Thoracic aorta (tissue), 2 donors: ENCODE data around the gene HBZ. TPM values are rescaled to one million over a fixed set of nuclear protein-coding genes. Genes with fewer than 3 reads are reported as not detected.

ENCODE experiments used
- ATAC-seq: fragments of 150-250 bp; one replicate; pipeline ENCODE4 v1.8.0; 2017; ENCODE audit warnings: low read depth; ENCODE audit not compliant: insufficient number of reproducible peaks, low FRiP score
- DNase-seq: peaks from one replicate; pipeline ENCODE4 v3.0.0-alpha.2; 2020; ENCODE audit warnings: low spot score
- H3K27ac ChIP-seq, 2 donors: fragments of 200-600 bp; sonication (generic); 1 replicate in 1 of 2; 2 replicates in 1 of 2; pipeline ENCODE4 v1.5.1; 2016; ENCODE audit warnings: mild to moderate bottlenecking in 2 of 2, moderate library complexity in 2 of 2
- H3K27me3 ChIP-seq: fragments of 200-600 bp; sonication (generic); replicated peaks from 2 replicates; pipeline ENCODE4 v1.6.0; 2016; ENCODE audit warnings: mild to moderate bottlenecking; ENCODE audit not compliant: insufficient read depth
- H3K36me3 ChIP-seq: fragments of 200-600 bp; sonication (generic); one replicate; pipeline ENCODE4 v1.5.1; 2016
- H3K4me1 ChIP-seq, 2 donors: fragments of 200-600 bp; sonication (generic); 1 replicate in 1 of 2; 2 replicates in 1 of 2; pipeline versions ENCODE4 v1.5.1 to v1.6.0; 2016; ENCODE audit warnings: low read depth in 2 of 2, mild to moderate bottlenecking in 1 of 2; ENCODE audit not compliant: control insufficient read depth in 1 of 2
- H3K4me3 ChIP-seq: fragments of 200-600 bp; sonication (generic); 2 replicates; pipeline ENCODE4 v1.5.1; 2016; ENCODE audit warnings: mild to moderate bottlenecking
- H3K9me3 ChIP-seq: fragments of 200-600 bp; sonication (generic); 2 replicates; pipeline ENCODE4 v1.5.1; 2016
- CTCF ChIP-seq: fragments of 200-600 bp; sonication (generic); IDR thresholded peaks from one replicate; pipeline ENCODE4 v1.5.1; 2019; ENCODE audit warnings: antibody characterized with exemption
- total RNA-seq, 2 donors: library from RNA; depleted of rRNA; stranded (reverse); fragments of >200 nt; gene quantifications; one replicate each; pipeline versions ENCODE4 v1.1.0 to v1.2.3, GENCODE V29; 2016

The HBZ gene
- total RNA-seq, 2 donors from 2014 or later: not detected

- TF ChIP-seq CTCF: no peak
- Histone ChIP-seq H3K27ac (no peak overlapping the region), H3K4me3 (no peak overlapping the region), H3K4me1 (peaks cover 0 to 4% of the 10 kb centered on the region in 2 donors), H3K36me3 (no peaks in the 10 kb centered on the region), H3K27me3 (no peaks in the 10 kb centered on the region), H3K9me3 (no peaks in the 10 kb centered on the region)
- no peak for DNase-seq
- no peak for ATAC-seq
These were observed 27.4 kb upstream of the HBZ start for GRCh38 chr16:125011-125410.

GRCh38 chr16:129075-129474 is 23.4 kb upstream of the HBZ start:
- no peaks in the 10 kb centered on the region for H3K36me3 ChIP-seq
- H3K27me3 ChIP-seq: no peaks in the 10 kb centered on the region
- no peak for ATAC-seq
- no peak overlapping the region for H3K27ac ChIP-seq
- H3K4me1 ChIP-seq: no peaks in the 10 kb centered on the region
- DNase-seq: no peak
- H3K4me3 ChIP-seq: no peak overlapping the region
- no peaks in the 10 kb centered on the region for H3K9me3 ChIP-seq
- no peak for TF ChIP-seq CTCF

- no peak for TF ChIP-seq CTCF
- Histone ChIP-seq H3K27ac (no peak overlapping the region), H3K27me3 (no peaks in the 10 kb centered on the region), H3K4me3 (no peak overlapping the region), H3K36me3 (no peaks in the 10 kb centered on the region), H3K9me3 (no peaks in the 10 kb centered on the region), H3K4me1 (no peaks in the 10 kb centered on the region)
- no peak for DNase-seq
- no peak for ATAC-seq
These were observed 21.8 kb upstream of the HBZ start for GRCh38 chr16:130533-131173.

- Histone ChIP-seq H3K4me3 (no peak overlapping the region), H3K4me1 (peaks cover 0 to 2% of the 10 kb centered on the region in 2 donors), H3K36me3 (no peaks in the 10 kb centered on the region), H3K27ac (no peak overlapping the region), H3K9me3 (no peaks in the 10 kb centered on the region), H3K27me3 (no peaks in the 10 kb centered on the region)
- no peak for ATAC-seq
- no peak for DNase-seq
- TF ChIP-seq CTCF: no peak
These were observed 20.3 kb upstream of the HBZ start for GRCh38 chr16:132120-132519.

GRCh38 chr16:133716-134115 is 18.7 kb upstream of the HBZ start:
- Histone ChIP-seq H3K27me3 (no peaks in the 10 kb centered on the region), H3K9me3 (no peaks in the 10 kb centered on the region), H3K27ac (no peak overlapping the region), H3K36me3 (no peaks in the 10 kb centered on the region), H3K4me3 (no peak overlapping the region), H3K4me1 (peaks cover 5 to 10% of the 10 kb centered on the region in 2 donors)
- ATAC-seq (no peak), DNase-seq (no peak)
- no peak for TF ChIP-seq CTCF
